Ascending aorta (tissue), 2 donors: ENCODE results near the gene MTSS2. TPM values are rescaled to one million over a fixed set of nuclear protein-coding genes. Genes with fewer than 3 reads are reported as not detected.

ENCODE experiments used
- DNase-seq, 2 donors: peaks; one replicate each; pipeline ENCODE4 v3.0.0-alpha.2; 2019; ENCODE audit warnings: low spot score in 2 of 2
- H3K27ac ChIP-seq, 2 donors: fragments of 200-600 bp; sonication (generic); one replicate each; pipeline ENCODE4 v1.5.1; 2016 to 2017; ENCODE audit warnings: mild to moderate bottlenecking in 1 of 2
- H3K27me3 ChIP-seq: fragments of 200-600 bp; sonication (generic); one replicate; pipeline ENCODE4 v1.5.1; 2017
- H3K36me3 ChIP-seq, 2 donors: fragments of 200-600 bp; sonication (generic); one replicate each; pipeline ENCODE4 v1.5.1; 2016
- H3K4me1 ChIP-seq, 2 donors: fragments of 200-600 bp; sonication (generic); one replicate each; pipeline ENCODE4 v1.5.1; 2016 to 2017; ENCODE audit warnings: mild to moderate bottlenecking in 1 of 2
- H3K4me3 ChIP-seq, 2 donors: fragments of 200-600 bp; sonication (generic); one replicate each; pipeline ENCODE4 v1.5.1; 2016 to 2017; ENCODE audit warnings: mild to moderate bottlenecking in 1 of 2
- H3K9me3 ChIP-seq, 2 donors: fragments of 200-600 bp; sonication (generic); one replicate each; pipeline ENCODE4 v1.5.1; 2016
- CTCF ChIP-seq, 3 experiments: fragments of 200-600 bp in 2 of 3; fragments of 450-650 bp in 1 of 3; sonication (generic) in 2 of 3; IDR thresholded peaks; one replicate each; pipeline ENCODE4 v1.5.1; 2016 to 2019; ENCODE audit warnings: antibody characterized with exemption in 3 of 3, mild to moderate bottlenecking in 1 of 3, moderate library complexity in 1 of 3
- intact Hi-C: fragments of 100-400 bp; cut with DNase I; formaldehyde crosslinking; loops from one replicate; pipeline ENCODE4 v1.15.1; 2023
- total RNA-seq: library from RNA; depleted of rRNA; stranded (reverse); fragments of >200 nt; gene quantifications from one replicate; pipeline ENCODE4 v1.1.0, GENCODE V29; 2016

MTSS2 gene
- total RNA-seq, 1 donor from 2014 or later = 98.6 TPM

GRCh38 chr16:70696952-70697593, 11.2 kb upstream of the MTSS2 start:
- Histone ChIP-seq H3K36me3 (no peaks in the 10 kb centered on the region), H3K4me1 (peaks cover 47 to 77% of the 10 kb centered on the region in 2 donors), H3K27ac (peak overlapping the region; percentile 72 to 96), H3K4me3 (no peak overlapping the region), H3K27me3 (no peaks in the 10 kb centered on the region), H3K9me3 (no peaks in the 10 kb centered on the region)
- intact Hi-C loops = no loop called here
- no peak for TF ChIP-seq CTCF (IDR thresholded peaks at IDR 0.05)
- DNase-seq = no peak

- intact Hi-C loops = no loop called here
- DNase-seq = no peak
- no peak for TF ChIP-seq CTCF (IDR thresholded peaks at IDR 0.05)
- H3K4me1 ChIP-seq = peaks cover 48 to 75% of the 10 kb centered on the region in 2 donors
- H3K4me3 ChIP-seq = no peak overlapping the region
- no peaks in the 10 kb centered on the region for H3K36me3 ChIP-seq
- no peaks in the 10 kb centered on the region for H3K27me3 ChIP-seq
- H3K27ac ChIP-seq = peak overlapping the region; percentile 72 to 96
- no peaks in the 10 kb centered on the region for H3K9me3 ChIP-seq
Measured at GRCh38 chr16:70696355-70696754, 10.5 kb upstream of the MTSS2 start.

GRCh38 chr16:70695331-70696070, 9.6 kb upstream of the MTSS2 start:
- H3K27ac ChIP-seq = peak overlapping the region; percentile 72 to 96
- no peaks in the 10 kb centered on the region for H3K36me3 ChIP-seq
- H3K9me3 ChIP-seq = no peaks in the 10 kb centered on the region
- peaks cover 47 to 75% of the 10 kb centered on the region in 2 donors for H3K4me1 ChIP-seq
- TF ChIP-seq CTCF (IDR thresholded peaks at IDR 0.05) = no peak
- intact Hi-C loops = no loop called here
- H3K4me3 ChIP-seq = no peak overlapping the region
- no peaks in the 10 kb centered on the region for H3K27me3 ChIP-seq
- no peak for DNase-seq

GRCh38 chr16:70694868-70695218, 9.0 kb upstream of the MTSS2 start:
- H3K4me3 ChIP-seq = no peak overlapping the region
- peaks cover 48 to 75% of the 10 kb centered on the region in 2 donors for H3K4me1 ChIP-seq
- H3K9me3 ChIP-seq = no peaks in the 10 kb centered on the region
- no peaks in the 10 kb centered on the region for H3K36me3 ChIP-seq
- no peak for DNase-seq
- H3K27ac ChIP-seq = peak overlapping the region; percentile 96 to 97
- no peak for TF ChIP-seq CTCF (IDR thresholded peaks at IDR 0.05)
- no peaks in the 10 kb centered on the region for H3K27me3 ChIP-seq
- intact Hi-C loops = no loop called here

- no peak for DNase-seq
- intact Hi-C loops = no loop called here
- Histone ChIP-seq H3K27me3 (no peaks in the 10 kb centered on the region), H3K36me3 (no peaks in the 10 kb centered on the region), H3K4me1 (peaks cover 45 to 77% of the 10 kb centered on the region in 2 donors), H3K4me3 (no peak overlapping the region), H3K9me3 (no peaks in the 10 kb centered on the region), H3K27ac (peak overlapping the region; percentile 96 to 97)
- TF ChIP-seq CTCF (IDR thresholded peaks at IDR 0.05) = no peak
Measured at GRCh38 chr16:70694088-70694867, 8.4 kb upstream of the MTSS2 start.
